ENCODE data around the gene DLGAP5. TPM values are rescaled to one million over a fixed set of nuclear protein-coding genes. Genes with fewer than 3 reads are reported as not detected.

Gene DLGAP5
- total RNA-seq, 1 experiment from 2014 or later = 118 TPM

GRCh38 chr14:55099756-55100155 lies 91.6 kb downstream of the DLGAP5 start:
- Histone ChIP-seq H4K20me1 (ENCODE audit: control insufficient read depth, insufficient read depth, insufficient read length) (no peaks in the 10 kb centered on the region), H3K18ac (ENCODE audit: insufficient read length, low read depth, low read length) (no peak overlapping the region), H3K4me1 (ENCODE audit: insufficient read depth, low read length) (peaks cover 12% of the 10 kb centered on the region; the same call in 1 of the 2 replicates), H2AFZ (ENCODE audit: low read length) (no peak overlapping the region), H2BK12ac (ENCODE audit: insufficient read length, low read depth, low read length) (no peak overlapping the region), H2BK120ac (ENCODE audit: low read depth, low read length, poor library complexity, severe bottlenecking) (no peak overlapping the region), H3K79me1 (ENCODE audit: insufficient read depth, low read depth, low read length, poor library complexity, severe bottlenecking) (no peaks in the 10 kb centered on the region), H3K14ac (ENCODE audit: insufficient read depth, low read length) (no peak overlapping the region), H2BK20ac (ENCODE audit: low read depth, low read length, poor library complexity, severe bottlenecking) (no peak overlapping the region), H4K91ac (ENCODE audit: insufficient read length, low read depth, low read length) (no peak overlapping the region), H2BK5ac (ENCODE audit: insufficient read length, low read length) (no peak overlapping the region), H3K4ac (ENCODE audit: low read depth, low read length) (no peak overlapping the region), H3K23me2 (ENCODE audit: insufficient read length, low read depth, low read length, poor library complexity, severe bottlenecking) (no peaks in the 10 kb centered on the region), H2BK15ac (ENCODE audit: low read depth, low read length) (no peak overlapping the region), H3K56ac (ENCODE audit: insufficient read length, low read depth, low read length) (no peak overlapping the region), H3T11ph (ENCODE audit: low read length) (no peak overlapping the region), H3K4me2 (ENCODE audit: insufficient read depth, insufficient read length, low read length) (no peak overlapping the region), H3K23ac (ENCODE audit: insufficient read length, low read depth, low read length) (no peak overlapping the region), H2AK5ac (ENCODE audit: insufficient read length, low read length) (no peak overlapping the region), H4K5ac (ENCODE audit: insufficient read length, low read depth, low read length) (no peak overlapping the region), H3K9me3 (ENCODE audit: control insufficient read depth, low read depth, low read length) (no peaks in the 10 kb centered on the region), H3K79me2 (ENCODE audit: insufficient read depth, low read length) (no peaks in the 10 kb centered on the region), H4K8ac (replicated peaks; ENCODE audit: insufficient read length, low read depth, low read length) (no peak overlapping the region), H3K27ac (ENCODE audit: insufficient read length, low read depth, low read length) (no peak overlapping the region), H3K9ac (ENCODE audit: extremely low read depth, insufficient read length, low read length) (no peak overlapping the region), H3K27me3 (ENCODE audit: insufficient read depth, low read length) (no peaks in the 10 kb centered on the region)
- no peak for TF ChIP-seq CTCF (conservative IDR thresholded peaks at IDR 0.05)
- peak overlapping the region in 1 of 3 experiments; percentile 25; a peak in 1 of 7 replicates for H3K27ac Mint-ChIP-seq
- DNase-seq = no peak
- no CpG with 5 or more reads among the region's 2 CpGs for WGBS (ENCODE audit: extremely low coverage, insufficient read length, low lambda C conversion rate)
- H3K4me3 Mint-ChIP-seq = no peak overlapping the region
- no peaks in the 10 kb centered on the region for H3K9me3 Mint-ChIP-seq
- H3K4me1 Mint-ChIP-seq = peaks cover 33 to 44% of the 10 kb centered on the region in 2 experiments
- peaks cover 0 to 5% (median 0%) of the 10 kb centered on the region in 3 experiments; a peak in 2 of 7 replicates for H3K36me3 Mint-ChIP-seq (ENCODE audit: insufficient read depth in 1 of 3, low read depth in 3 of 3)
- peaks cover 1% of the 10 kb centered on the region for H3K27me3 Mint-ChIP-seq (ENCODE audit: low read depth)

Measured in H9 (cell line).